Measurements from ENCODE around the gene USP17L30.
"Not testable (repeated sequence)": the region's sequence is repeated elsewhere in the genome, so short reads cannot be mapped to it uniquely, and the experiment has no call there.

The USP17L30 gene, protein sequence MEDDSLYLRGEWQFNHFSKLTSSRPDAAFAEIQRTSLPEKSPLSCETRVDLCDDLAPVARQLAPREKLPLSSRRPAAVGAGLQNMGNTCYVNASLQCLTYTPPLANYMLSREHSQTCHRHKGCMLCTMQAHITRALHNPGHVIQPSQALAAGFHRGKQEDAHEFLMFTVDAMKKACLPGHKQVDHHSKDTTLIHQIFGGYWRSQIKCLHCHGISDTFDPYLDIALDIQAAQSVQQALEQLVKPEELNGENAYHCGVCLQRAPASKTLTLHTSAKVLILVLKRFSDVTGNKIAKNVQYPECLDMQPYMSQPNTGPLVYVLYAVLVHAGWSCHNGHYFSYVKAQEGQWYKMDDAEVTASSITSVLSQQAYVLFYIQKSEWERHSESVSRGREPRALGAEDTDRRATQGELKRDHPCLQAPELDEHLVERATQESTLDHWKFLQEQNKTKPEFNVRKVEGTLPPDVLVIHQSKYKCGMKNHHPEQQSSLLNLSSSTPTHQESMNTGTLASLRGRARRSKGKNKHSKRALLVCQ

DNA sequence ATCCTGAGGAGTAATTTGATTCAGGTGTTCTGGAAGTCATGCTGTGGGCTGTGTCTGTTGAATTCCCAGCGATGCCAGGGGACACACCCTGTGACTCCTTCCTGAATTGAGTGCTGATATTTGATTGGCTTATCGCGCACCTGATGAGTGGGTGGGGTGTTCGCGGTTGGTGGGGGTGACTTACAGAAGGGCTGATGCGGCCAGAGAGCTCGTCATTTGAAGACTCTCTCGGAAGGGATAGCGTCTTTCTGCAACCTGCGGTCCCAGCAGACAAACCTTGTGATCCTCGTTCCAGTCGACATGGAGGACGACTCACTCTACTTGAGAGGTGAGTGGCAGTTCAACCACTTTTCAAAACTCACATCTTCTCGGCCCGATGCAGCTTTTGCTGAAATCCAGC is at the start of gene USP17L30:
USP17L30 (plus strand) TSS at position 301 of the 400 bp plus-strand sequence; CDS start at position 301, 0 bp downstream.
- not testable (repeated sequence) for H3K27ac Mint-ChIP-seq, H3K9me3 Mint-ChIP-seq

DNA sequence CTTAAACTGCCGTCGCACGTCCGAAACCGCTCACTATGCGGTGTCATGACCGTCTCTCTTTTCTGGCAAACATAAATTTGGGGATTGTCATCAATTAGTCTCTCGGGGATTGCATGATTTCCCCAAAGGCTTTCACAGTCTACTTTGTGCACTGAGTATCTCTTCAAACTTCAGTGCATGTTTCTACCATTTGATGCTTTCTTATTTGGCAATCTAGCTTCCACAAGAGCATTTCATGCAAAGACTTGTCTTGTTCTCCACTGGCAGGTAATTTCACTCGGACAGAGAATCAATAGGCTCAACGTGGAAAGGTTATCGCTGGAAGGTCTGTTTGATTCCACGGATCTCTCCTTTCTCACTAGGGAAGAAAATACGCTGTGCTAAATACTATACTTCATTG is 38.7 kb upstream of the USP17L30 start:
- not testable (repeated sequence) for H3K27me3 Mint-ChIP-seq; H3K4me1 Mint-ChIP-seq; H3K36me3 Mint-ChIP-seq; ATAC-seq (ENCODE audit: low read depth); H3K4me3 Mint-ChIP-seq; H3K27ac Mint-ChIP-seq; DNase-seq (ENCODE audit: low spot score in 2 of 2); H3K9me3 Mint-ChIP-seq

More for the DNA sequence above, at the start of gene USP17L30:
- H3K27me3 Mint-ChIP-seq; H3K4me3 Mint-ChIP-seq; ATAC-seq (ENCODE audit: low read depth); H3K36me3 Mint-ChIP-seq; H3K4me1 Mint-ChIP-seq; DNase-seq (ENCODE audit: low spot score in 2 of 2): not testable (repeated sequence)

- DNase-seq (ENCODE audit: low spot score in 2 of 2); H3K4me1 Mint-ChIP-seq; H3K4me3 Mint-ChIP-seq; ATAC-seq (ENCODE audit: low read depth); H3K27ac Mint-ChIP-seq; H3K27me3 Mint-ChIP-seq; H3K9me3 Mint-ChIP-seq; H3K36me3 Mint-ChIP-seq: not testable (repeated sequence)
These were observed 38.1 kb upstream of the USP17L30 start, which contains the start of gene USP17L24 for GRCh38 chr4:9324865-9325264. Gene USP17L24, plus strand, starts transcription at chr4:9325165. Its CDS starts 0 bp downstream, at chr4:9325165.

GRCh38 chr4:9329611-9330010 is 33.3 kb upstream of the USP17L30 start, which contains the start of gene USP17L25:
Gene USP17L25, plus strand, starts transcription at chr4:9329911. Its CDS starts 0 bp downstream, at chr4:9329911.
- not testable (repeated sequence) for H3K4me3 Mint-ChIP-seq; H3K27ac Mint-ChIP-seq; H3K27me3 Mint-ChIP-seq; H3K9me3 Mint-ChIP-seq; H3K4me1 Mint-ChIP-seq; ATAC-seq (ENCODE audit: low read depth); DNase-seq (ENCODE audit: low spot score in 2 of 2); H3K36me3 Mint-ChIP-seq

DNA sequence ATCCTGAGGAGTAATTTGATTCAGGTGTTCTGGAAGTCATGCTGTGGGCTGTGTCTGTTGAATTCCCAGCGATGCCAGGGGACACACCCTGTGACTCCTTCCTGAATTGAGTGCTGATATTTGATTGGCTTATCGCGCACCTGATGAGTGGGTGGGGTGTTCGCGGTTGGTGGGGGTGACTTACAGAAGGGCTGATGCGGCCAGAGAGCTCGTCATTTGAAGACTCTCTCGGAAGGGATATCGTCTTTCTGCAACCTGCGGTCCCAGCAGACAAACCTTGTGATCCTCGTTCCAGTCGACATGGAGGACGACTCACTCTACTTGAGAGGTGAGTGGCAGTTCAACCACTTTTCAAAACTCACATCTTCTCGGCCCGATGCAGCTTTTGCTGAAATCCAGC is 28.6 kb upstream of the USP17L30 start, which contains the start of gene USP17L26:
USP17L26 (plus strand) TSS at position 301 of the 400 bp plus-strand sequence; CDS start at position 301, 0 bp downstream.
- H3K4me1 Mint-ChIP-seq; DNase-seq (ENCODE audit: low spot score in 2 of 2); H3K27me3 Mint-ChIP-seq; H3K4me3 Mint-ChIP-seq; H3K9me3 Mint-ChIP-seq; ATAC-seq (ENCODE audit: low read depth); H3K36me3 Mint-ChIP-seq; H3K27ac Mint-ChIP-seq: not testable (repeated sequence)

GRCh38 chr4:9339103-9339502 is 23.8 kb upstream of the USP17L30 start, which contains the start of gene USP17L5:
Gene USP17L5, plus strand, starts transcription at chr4:9339403. Its CDS starts 0 bp downstream, at chr4:9339403.
- H3K4me3 Mint-ChIP-seq; H3K27ac Mint-ChIP-seq; H3K27me3 Mint-ChIP-seq; DNase-seq (ENCODE audit: low spot score in 2 of 2); ATAC-seq (ENCODE audit: low read depth); H3K4me1 Mint-ChIP-seq; H3K36me3 Mint-ChIP-seq; H3K9me3 Mint-ChIP-seq: not testable (repeated sequence)

DNA sequence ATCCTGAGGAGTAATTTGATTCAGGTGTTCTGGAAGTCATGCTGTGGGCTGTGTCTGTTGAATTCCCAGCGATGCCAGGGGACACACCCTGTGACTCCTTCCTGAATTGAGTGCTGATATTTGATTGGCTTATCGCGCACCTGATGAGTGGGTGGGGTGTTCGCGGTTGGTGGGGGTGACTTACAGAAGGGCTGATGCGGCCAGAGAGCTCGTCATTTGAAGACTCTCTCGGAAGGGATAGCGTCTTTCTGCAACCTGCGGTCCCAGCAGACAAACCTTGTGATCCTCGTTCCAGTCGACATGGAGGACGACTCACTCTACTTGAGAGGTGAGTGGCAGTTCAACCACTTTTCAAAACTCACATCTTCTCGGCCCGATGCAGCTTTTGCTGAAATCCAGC is 19.1 kb upstream of the USP17L30 start, which contains the start of gene USP17L27:
USP17L27 (plus strand) TSS at position 301 of the 400 bp plus-strand sequence; CDS start at position 301, 0 bp downstream.
- not testable (repeated sequence) for H3K9me3 Mint-ChIP-seq; H3K27ac Mint-ChIP-seq; H3K27me3 Mint-ChIP-seq; H3K4me3 Mint-ChIP-seq; DNase-seq (ENCODE audit: low spot score in 2 of 2); H3K36me3 Mint-ChIP-seq; H3K4me1 Mint-ChIP-seq; ATAC-seq (ENCODE audit: low read depth)

GRCh38 chr4:9348593-9348992 is 14.3 kb upstream of the USP17L30 start, which contains the start of gene USP17L28:
Gene USP17L28, plus strand, starts transcription at chr4:9348893. Its CDS starts 0 bp downstream, at chr4:9348893.
- not testable (repeated sequence) for ATAC-seq (ENCODE audit: low read depth); DNase-seq (ENCODE audit: low spot score in 2 of 2); H3K9me3 Mint-ChIP-seq; H3K4me1 Mint-ChIP-seq; H3K27me3 Mint-ChIP-seq; H3K36me3 Mint-ChIP-seq; H3K4me3 Mint-ChIP-seq; H3K27ac Mint-ChIP-seq

DNA sequence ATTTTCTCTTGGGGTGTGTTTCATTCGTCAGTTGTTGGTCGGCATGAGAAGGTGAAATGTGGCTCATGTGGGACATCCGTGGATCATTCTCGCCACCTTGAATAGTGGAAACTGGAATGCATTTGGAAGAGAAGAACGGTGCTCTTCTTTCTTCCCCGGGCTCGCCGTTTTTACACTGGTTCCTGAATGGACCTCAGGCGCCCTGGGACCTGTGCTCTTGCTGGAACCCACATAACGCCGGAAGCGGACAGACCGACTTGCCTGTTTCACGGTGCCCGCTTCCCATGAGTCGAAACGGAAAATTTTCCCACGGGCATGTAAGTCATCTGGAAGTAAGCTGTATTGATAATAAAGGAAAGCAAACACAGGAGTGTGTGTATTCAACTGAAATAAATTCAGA is 12.1 kb upstream of the USP17L30 start:
- H3K4me3 Mint-ChIP-seq; H3K4me1 Mint-ChIP-seq; ATAC-seq (ENCODE audit: low read depth); H3K9me3 Mint-ChIP-seq; H3K36me3 Mint-ChIP-seq; H3K27ac Mint-ChIP-seq; H3K27me3 Mint-ChIP-seq; DNase-seq (ENCODE audit: low spot score in 2 of 2): not testable (repeated sequence)

- not testable (repeated sequence) for H3K4me1 Mint-ChIP-seq; H3K27me3 Mint-ChIP-seq; ATAC-seq (ENCODE audit: low read depth); H3K36me3 Mint-ChIP-seq; H3K27ac Mint-ChIP-seq; H3K4me3 Mint-ChIP-seq; DNase-seq (ENCODE audit: low spot score in 2 of 2); H3K9me3 Mint-ChIP-seq
These were observed 9.6 kb upstream of the USP17L30 start, which contains the start of gene USP17L29 for GRCh38 chr4:9353338-9353737. Gene USP17L29, plus strand, starts transcription at chr4:9353638. Its CDS starts 0 bp downstream, at chr4:9353638.

GRCh38 chr4:9379881-9380280 is 17.0 kb downstream of the USP17L30 start:
- not testable (repeated sequence) for H3K27ac Mint-ChIP-seq; H3K4me3 Mint-ChIP-seq; ATAC-seq (ENCODE audit: low read depth); H3K36me3 Mint-ChIP-seq; H3K27me3 Mint-ChIP-seq; DNase-seq (ENCODE audit: low spot score in 2 of 2); H3K9me3 Mint-ChIP-seq; H3K4me1 Mint-ChIP-seq

DNA sequence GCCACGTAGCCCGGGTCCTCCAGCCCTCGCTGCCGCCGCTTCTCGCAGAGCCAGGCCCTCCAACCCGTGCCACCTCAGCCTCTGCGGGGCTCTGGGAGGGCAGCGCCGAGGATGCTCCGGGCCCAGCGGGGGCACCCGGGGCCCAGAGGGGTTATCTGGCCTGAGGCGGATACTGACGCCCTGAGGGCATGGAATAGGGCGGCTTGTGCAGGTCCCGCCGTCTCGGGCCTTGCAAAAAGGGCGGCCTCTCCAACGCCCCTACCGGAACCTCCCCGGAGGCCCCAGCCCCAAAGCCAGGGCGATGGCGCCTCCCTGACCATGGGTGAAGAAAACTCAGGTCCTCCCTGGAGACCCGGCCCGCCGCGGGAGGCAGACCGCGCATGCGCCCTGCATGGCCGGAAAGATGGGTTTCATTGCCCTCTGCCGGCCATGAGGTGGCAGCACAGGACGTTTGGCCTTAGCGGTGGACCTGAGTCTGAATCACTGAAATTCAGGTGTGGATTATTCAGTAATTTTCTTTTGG is 18.1 kb downstream of the USP17L30 start:
- not testable (repeated sequence) for H3K27me3 Mint-ChIP-seq

DNA sequence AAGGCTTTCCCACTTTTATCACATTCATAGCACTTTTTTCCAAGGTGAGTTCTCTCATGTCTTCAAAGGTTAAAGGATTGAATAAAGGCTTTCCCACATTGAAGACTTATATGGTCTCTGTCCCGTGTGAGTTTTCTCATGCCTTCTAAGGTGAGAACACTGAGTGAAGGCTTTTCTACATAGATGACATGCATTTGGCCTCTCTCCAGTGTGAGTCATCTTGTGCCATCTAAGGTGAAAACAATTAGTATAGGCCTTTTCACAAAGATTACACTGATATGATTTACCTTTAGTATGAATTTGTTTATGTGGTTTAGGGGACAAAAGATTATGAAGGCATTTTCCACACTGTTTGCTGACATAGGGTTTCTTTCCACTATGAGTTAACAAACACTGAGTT is 21.2 kb downstream of the USP17L30 start:
- ATAC-seq (ENCODE audit: low read depth) (no peak), DNase-seq (ENCODE audit: low spot score in 2 of 2) (no peak)
- Mint-ChIP-seq H3K36me3 (no peaks in the 10 kb centered on the region), H3K4me3 (no peak overlapping the region), H3K27ac (no peak overlapping the region), H3K9me3 (no peaks in the 10 kb centered on the region), H3K27me3 (peaks cover 4% of the 10 kb centered on the region), H3K4me1 (peaks cover 2% of the 10 kb centered on the region)

More for the DNA sequence above, 18.1 kb downstream of the USP17L30 start:
- not testable (repeated sequence) for H3K27ac Mint-ChIP-seq, H3K36me3 Mint-ChIP-seq, H3K9me3 Mint-ChIP-seq, H3K4me1 Mint-ChIP-seq
- ATAC-seq (ENCODE audit: low read depth) (peak; percentile 34), DNase-seq (ENCODE audit: low spot score in 2 of 2) (peak; percentile 30 to 34)
- H3K4me3 Mint-ChIP-seq = peak overlapping the region; percentile 61

GRCh38 chr4:9389001-9389400 is 26.1 kb downstream of the USP17L30 start:
- H3K4me3 Mint-ChIP-seq; H3K4me1 Mint-ChIP-seq; H3K36me3 Mint-ChIP-seq; H3K27ac Mint-ChIP-seq; H3K9me3 Mint-ChIP-seq; DNase-seq (ENCODE audit: low spot score in 2 of 2); ATAC-seq (ENCODE audit: low read depth); H3K27me3 Mint-ChIP-seq: not testable (repeated sequence)
